Glutamatergic neuron (in vitro differentiated cells): ENCODE data around the gene STARD13. TPM values are rescaled to one million over a fixed set of nuclear protein-coding genes. Genes with fewer than 3 reads are reported as not detected.
A peak's percentile ranks its signal among the peaks of the same experiment; 100 is the strongest.

ENCODE experiments used
- DNase-seq: peaks from one replicate; pipeline ENCODE4 v3.0.0; 2022
- H3K27ac Mint-ChIP-seq: one replicate; pipeline ENCODE4 v1.8.0; 2020; ENCODE audit warnings: mild to moderate bottlenecking, mixed read lengths, inconsistent platforms; ENCODE audit not compliant: unreplicated experiment
- H3K27me3 Mint-ChIP-seq: one replicate; pipeline ENCODE4 v1.8.0; 2020; ENCODE audit warnings: mild to moderate bottlenecking, moderate library complexity, mixed read lengths, inconsistent platforms; ENCODE audit not compliant: unreplicated experiment
- H3K36me3 Mint-ChIP-seq: one replicate; pipeline ENCODE4 v1.8.0; 2020; ENCODE audit warnings: mild to moderate bottlenecking, mixed read lengths, inconsistent platforms; ENCODE audit not compliant: unreplicated experiment
- H3K4me1 Mint-ChIP-seq: one replicate; pipeline ENCODE4 v1.8.0; 2020; ENCODE audit warnings: mild to moderate bottlenecking, low read depth, mixed read lengths, inconsistent platforms; ENCODE audit not compliant: unreplicated experiment
- H3K4me3 Mint-ChIP-seq: one replicate; pipeline ENCODE4 v1.8.0; 2020; ENCODE audit warnings: mild to moderate bottlenecking, mixed read lengths, inconsistent platforms; ENCODE audit not compliant: unreplicated experiment
- H3K9me3 Mint-ChIP-seq: one replicate; pipeline ENCODE4 v1.8.0; 2020; ENCODE audit warnings: mild to moderate bottlenecking, moderate library complexity, mixed read lengths, inconsistent platforms; ENCODE audit not compliant: unreplicated experiment
- CTCF ChIP-seq: fragments of 200-600 bp; sonication (generic); IDR thresholded peaks from one replicate; pipeline ENCODE4 v1.5.0; 2021; ENCODE audit not compliant: partially characterized antibody, unreplicated experiment
- total RNA-seq: library from RNA; stranded (reverse); fragmentation: NEBNext Ultra II Directional; extraction: Animal tissue kit (Norgen Biotek cat#: 25700); gene quantifications from one replicate; pipeline ENCODE4 v1.2.1, GENCODE V29; 2021; ENCODE audit not compliant: unreplicated experiment

STARD13 gene
- total RNA-seq, 1 donor from 2014 or later, result 36.4 TPM

- Mint-ChIP-seq H3K9me3 (no peaks in the 10 kb centered on the region), H3K27me3 (peaks cover 2% of the 10 kb centered on the region), H3K4me1 (peaks cover 23% of the 10 kb centered on the region), H3K4me3 (no peak overlapping the region), H3K36me3 (no peaks in the 10 kb centered on the region), H3K27ac (no peak overlapping the region)
- TF ChIP-seq CTCF, result no peak
- no peak for DNase-seq
Observed at GRCh38 chr13:33263976-33264619, 21.5 kb downstream of the STARD13 start.

- Mint-ChIP-seq H3K27ac (no peak overlapping the region), H3K36me3 (no peaks in the 10 kb centered on the region), H3K4me3 (no peak overlapping the region), H3K9me3 (no peaks in the 10 kb centered on the region), H3K4me1 (peaks cover 23% of the 10 kb centered on the region), H3K27me3 (peaks cover 2% of the 10 kb centered on the region)
- TF ChIP-seq CTCF, result no peak
- DNase-seq, result no peak
Observed at GRCh38 chr13:33263484-33263883, 22.1 kb downstream of the STARD13 start.

- DNase-seq, result no peak
- no peak overlapping the region for H3K27ac Mint-ChIP-seq
- H3K9me3 Mint-ChIP-seq, result no peaks in the 10 kb centered on the region
- TF ChIP-seq CTCF, result no peak
- peaks cover 23% of the 10 kb centered on the region for H3K4me1 Mint-ChIP-seq
- H3K4me3 Mint-ChIP-seq, result no peak overlapping the region
- H3K27me3 Mint-ChIP-seq, result peaks cover 2% of the 10 kb centered on the region
- H3K36me3 Mint-ChIP-seq, result no peaks in the 10 kb centered on the region
Observed at GRCh38 chr13:33262997-33263396, 22.6 kb downstream of the STARD13 start.

GRCh38 chr13:33262594-33262993 lies 23.0 kb downstream of the STARD13 start:
- Mint-ChIP-seq H3K27me3 (peaks cover 2% of the 10 kb centered on the region), H3K4me3 (no peak overlapping the region), H3K4me1 (peaks cover 23% of the 10 kb centered on the region), H3K9me3 (no peaks in the 10 kb centered on the region), H3K36me3 (no peaks in the 10 kb centered on the region), H3K27ac (no peak overlapping the region)
- no peak for DNase-seq
- TF ChIP-seq CTCF, result no peak

- no peak for TF ChIP-seq CTCF
- DNase-seq, result no peak
- Mint-ChIP-seq H3K27ac (peak overlapping the region; percentile 44), H3K9me3 (no peaks in the 10 kb centered on the region), H3K4me3 (no peak overlapping the region), H3K36me3 (no peaks in the 10 kb centered on the region), H3K4me1 (peaks cover 23% of the 10 kb centered on the region), H3K27me3 (peaks cover 2% of the 10 kb centered on the region)
Observed at GRCh38 chr13:33262062-33262487, 23.5 kb downstream of the STARD13 start.
